Kidney epithelial cell (primary cell): ENCODE measurements around the gene CIB2. TPM values are rescaled to one million over a fixed set of nuclear protein-coding genes. Genes with fewer than 3 reads are reported as not detected.

Source experiments
- DNase-seq: peaks from one replicate; pipeline ENCODE4 v3.0.0-alpha.2; 2010; ENCODE audit warnings: low read depth
- H3K27me3 ChIP-seq: 2 replicates; pipeline ENCODE4 v1.6.0; 2011; ENCODE audit warnings: low read length; ENCODE audit not compliant: control insufficient read depth, insufficient read depth
- H3K36me3 ChIP-seq: 2 replicates; pipeline ENCODE4 v1.5.1; 2011; ENCODE audit warnings: low read length; ENCODE audit not compliant: control insufficient read depth, insufficient read depth
- H3K4me3 ChIP-seq: 2 replicates; pipeline ENCODE4 v1.5.1; 2011; ENCODE audit warnings: low read depth, mild to moderate bottlenecking, control low read depth, low read length
- CTCF ChIP-seq: IDR thresholded peaks from 2 replicates; pipeline ENCODE4 v1.5.1; 2011; ENCODE audit warnings: mild to moderate bottlenecking, moderate library complexity, low read length, control low read depth, inconsistent platforms; ENCODE audit not compliant: insufficient read depth, poor library complexity, severe bottlenecking
- total RNA-seq: library from RNA; depleted of rRNA; stranded (reverse); fragments of >200 nt; gene quantifications from 2 replicates; pipeline ENCODE4 v1.2.3, GENCODE V29; 2015

The CIB2 gene
- total RNA-seq, 1 donor from 2014 or later = 16.3 TPM

- Histone ChIP-seq H3K27me3 (no peaks in the 10 kb centered on the region), H3K36me3 (no peaks in the 10 kb centered on the region), H3K4me3 (no peak overlapping the region)
- no peak for TF ChIP-seq CTCF
- no peak for DNase-seq
Observed at GRCh38 chr15:78069052-78069414, 62.2 kb downstream of the CIB2 start.

GRCh38 chr15:78067328-78068228, 63.7 kb downstream of the CIB2 start:
- H3K4me3 ChIP-seq = no peak overlapping the region
- H3K36me3 ChIP-seq = no peaks in the 10 kb centered on the region
- DNase-seq = no peak
- TF ChIP-seq CTCF = no peak
- H3K27me3 ChIP-seq = no peaks in the 10 kb centered on the region

GRCh38 chr15:78065973-78066946, 65.0 kb downstream of the CIB2 start:
- Histone ChIP-seq H3K4me3 (no peak overlapping the region), H3K27me3 (no peaks in the 10 kb centered on the region), H3K36me3 (no peaks in the 10 kb centered on the region)
- no peak for TF ChIP-seq CTCF
- DNase-seq = no peak

GRCh38 chr15:78065284-78065872, 65.9 kb downstream of the CIB2 start:
- DNase-seq = peak; percentile 93
- Histone ChIP-seq H3K36me3 (no peaks in the 10 kb centered on the region), H3K27me3 (no peaks in the 10 kb centered on the region), H3K4me3 (no peak overlapping the region)
- no peak for TF ChIP-seq CTCF

- no peak for DNase-seq
- H3K36me3 ChIP-seq = no peaks in the 10 kb centered on the region
- H3K4me3 ChIP-seq = no peak overlapping the region
- H3K27me3 ChIP-seq = no peaks in the 10 kb centered on the region
- TF ChIP-seq CTCF = no peak
Observed at GRCh38 chr15:78064544-78064943, 66.7 kb downstream of the CIB2 start.
